Suprapubic skin (tissue), 4 donors: Measurements from ENCODE around the gene FOXQ1. TPM values are rescaled to one million over a fixed set of nuclear protein-coding genes. Genes with fewer than 3 reads are reported as not detected.
A peak's percentile ranks its signal among the peaks of the same experiment; 100 is the strongest.

Source experiments
- DNase-seq, 2 donors: peaks; one replicate each; pipeline ENCODE4 v3.0.0-alpha.2; 2019; ENCODE audit warnings: low spot score in 2 of 2
- H3K27ac ChIP-seq: fragments of 200-600 bp; sonication (generic); one replicate; pipeline ENCODE4 v1.5.1; 2019
- H3K27me3 ChIP-seq: fragments of 200-600 bp; sonication (generic); one replicate; pipeline ENCODE4 v1.5.1; 2019
- H3K36me3 ChIP-seq: fragments of 200-600 bp; sonication (generic); one replicate; pipeline ENCODE4 v1.5.1; 2019
- H3K4me1 ChIP-seq: fragments of 200-600 bp; sonication (generic); one replicate; pipeline ENCODE4 v1.5.1; 2019
- H3K4me3 ChIP-seq: fragments of 200-600 bp; sonication (generic); one replicate; pipeline ENCODE4 v1.5.1; 2019; ENCODE audit warnings: mild to moderate bottlenecking
- H3K9me3 ChIP-seq: fragments of 200-600 bp; sonication (generic); one replicate; pipeline ENCODE4 v1.5.1; 2019
- CTCF ChIP-seq, 2 donors: fragments of 200-600 bp in 1 of 2; fragments of 450-650 bp in 1 of 2; sonication (generic) in 1 of 2; IDR thresholded peaks; one replicate each; pipeline ENCODE4 v1.5.1; 2016 to 2019; ENCODE audit warnings: antibody characterized with exemption in 2 of 2, mild to moderate bottlenecking in 1 of 2, moderate library complexity in 1 of 2
- EP300 ChIP-seq: sonication (generic); formaldehyde crosslinking; IDR thresholded peaks from one replicate; pipeline ENCODE4 v1.6.1; 2017; ENCODE audit warnings: antibody characterized with exemption
- POLR2A ChIP-seq, 2 donors: fragments of 450-650 bp; IDR thresholded peaks; one replicate each; pipeline ENCODE4 v1.6.1; 2017; ENCODE audit warnings: antibody characterized with exemption in 2 of 2, mild to moderate bottlenecking in 2 of 2, moderate library complexity in 2 of 2
- POLR2AphosphoS5 ChIP-seq, 3 donors: sonication (generic); formaldehyde crosslinking; IDR thresholded peaks; one replicate each; pipeline ENCODE4 v1.6.1; 2017; ENCODE audit warnings: antibody characterized with exemption in 3 of 3
- WGBS: methylation state at CpG from one replicate; pipeline ENCODE4 v1.1.5; 2018; 5-methylcytosine and 5-hydroxymethylcytosine counted together
- total RNA-seq, 4 donors: library from RNA; depleted of rRNA; stranded (reverse); fragments of >200 nt; gene quantifications; one replicate each; pipeline ENCODE4 v1.1.0, GENCODE V29; 2016

The FOXQ1 gene
- total RNA-seq = 100 to 1,000 TPM in 1 of 4 donors, 10 to 100 TPM in 3; 45.4 to 101 (median 80.0) TPM

GRCh38 chr6:1311400-1312202, at the start of gene FOXQ1:
FOXQ1 (plus strand) TSS chr6:1312098; CDS start chr6:1312705, 607 bp downstream.
- peak; percentile 83 to 86 for DNase-seq
- Histone ChIP-seq H3K27ac (peak within 1 kb of the TSS; percentile 89), H3K36me3 (no peaks in the 10 kb centered on the region), H3K4me1 (peaks cover 46% of the 10 kb centered on the region), H3K27me3 (peaks cover 56% of the 10 kb centered on the region), H3K9me3 (no peaks in the 10 kb centered on the region), H3K4me3 (peak within 1 kb of the TSS; percentile 60)
- TF ChIP-seq POLR2A (IDR thresholded peaks at IDR 0.05) = no peak
- TF ChIP-seq EP300 = no peak
- no peak for TF ChIP-seq CTCF (IDR thresholded peaks at IDR 0.05)
- WGBS = 19% methylated on average over 9 of the region's 75 CpGs

GRCh38 chr6:1262704-1263038, 49.2 kb upstream of the FOXQ1 start:
- no peaks in the 10 kb centered on the region for H3K27me3 ChIP-seq
- no peak overlapping the region for H3K27ac ChIP-seq
- H3K4me1 ChIP-seq = no peaks in the 10 kb centered on the region
- no peak for TF ChIP-seq POLR2AphosphoS5 (IDR thresholded peaks at IDR 0.05)
- TF ChIP-seq POLR2A (IDR thresholded peaks at IDR 0.05) = no peak
- no peak for TF ChIP-seq CTCF (IDR thresholded peaks at IDR 0.05)
- TF ChIP-seq EP300 = no peak
- 88% methylated on average over 6 of the region's 6 CpGs for WGBS
- H3K4me3 ChIP-seq = no peak overlapping the region
- no peaks in the 10 kb centered on the region for H3K36me3 ChIP-seq
- H3K9me3 ChIP-seq = no peaks in the 10 kb centered on the region
- DNase-seq = no peak

- no peak for TF ChIP-seq EP300
- TF ChIP-seq CTCF (IDR thresholded peaks at IDR 0.05) = no peak
- no peak for TF ChIP-seq POLR2AphosphoS5 (IDR thresholded peaks at IDR 0.05)
- no peak for TF ChIP-seq POLR2A (IDR thresholded peaks at IDR 0.05)
- no peak for DNase-seq
- H3K9me3 ChIP-seq = no peaks in the 10 kb centered on the region
- H3K4me3 ChIP-seq = no peak overlapping the region
- no peaks in the 10 kb centered on the region for H3K36me3 ChIP-seq
- H3K27ac ChIP-seq = no peak overlapping the region
- H3K4me1 ChIP-seq = no peaks in the 10 kb centered on the region
- 89% methylated on average over 12 of the region's 12 CpGs for WGBS
- no peaks in the 10 kb centered on the region for H3K27me3 ChIP-seq
Observed at GRCh38 chr6:1263039-1263849, 48.7 kb upstream of the FOXQ1 start.

GRCh38 chr6:1263850-1264377, 48.0 kb upstream of the FOXQ1 start:
- Histone ChIP-seq H3K4me1 (no peaks in the 10 kb centered on the region), H3K27me3 (no peaks in the 10 kb centered on the region), H3K27ac (no peak overlapping the region), H3K36me3 (no peaks in the 10 kb centered on the region), H3K4me3 (no peak overlapping the region), H3K9me3 (no peaks in the 10 kb centered on the region)
- TF ChIP-seq POLR2A (IDR thresholded peaks at IDR 0.05) = no peak
- no peak for TF ChIP-seq EP300
- TF ChIP-seq POLR2AphosphoS5 (IDR thresholded peaks at IDR 0.05) = no peak
- no peak for TF ChIP-seq CTCF (IDR thresholded peaks at IDR 0.05)
- no peak for DNase-seq
- 67% methylated on average over 10 of the region's 10 CpGs for WGBS
